ENCODE measurements around the gene RTN4RL1.
A peak's percentile ranks its signal among the peaks of the same experiment; 100 is the strongest.
"Not testable (repeated sequence)": the region's sequence is repeated elsewhere in the genome, so short reads cannot be mapped to it uniquely, and the experiment has no call there.

RTN4RL1 gene

GRCh38 chr17:1999557-2000251 lies 25.4 kb downstream of the RTN4RL1 start:
- peak; percentile 81 for FAIRE-seq

- FAIRE-seq, result no peak
Observed at GRCh38 chr17:1997927-1998742, 27.0 kb downstream of the RTN4RL1 start.

GRCh38 chr17:1997289-1997926 lies 27.7 kb downstream of the RTN4RL1 start:
- FAIRE-seq, result no peak

GRCh38 chr17:1996800-1997288 lies 28.3 kb downstream of the RTN4RL1 start:
- FAIRE-seq, result no peak

GRCh38 chr17:1995907-1996799 lies 29.0 kb downstream of the RTN4RL1 start:
- FAIRE-seq, result no peak

GRCh38 chr17:1995321-1995892 lies 29.7 kb downstream of the RTN4RL1 start:
- no peak for FAIRE-seq

- FAIRE-seq, result no peak
Observed at GRCh38 chr17:1994707-1995106, 30.4 kb downstream of the RTN4RL1 start.

GRCh38 chr17:1992541-1992940 lies 32.6 kb downstream of the RTN4RL1 start:
- FAIRE-seq, result no peak

- no peak for FAIRE-seq
Observed at GRCh38 chr17:1989135-1989534, 36.0 kb downstream of the RTN4RL1 start.

GRCh38 chr17:1986783-1987451 lies 38.2 kb downstream of the RTN4RL1 start:
- no peak for FAIRE-seq

- no peak for FAIRE-seq
Observed at GRCh38 chr17:1985686-1986085, 39.4 kb downstream of the RTN4RL1 start.

- no peak for FAIRE-seq
Observed at GRCh38 chr17:1985093-1985492, 40.0 kb downstream of the RTN4RL1 start.

GRCh38 chr17:1982793-1983366 lies 42.3 kb downstream of the RTN4RL1 start:
- not testable (repeated sequence) for FAIRE-seq

GRCh38 chr17:1980665-1981250 lies 44.4 kb downstream of the RTN4RL1 start:
- FAIRE-seq, result no peak

- FAIRE-seq, result no peak
Observed at GRCh38 chr17:1979182-1979985, 45.8 kb downstream of the RTN4RL1 start.

- FAIRE-seq, result no peak
Observed at GRCh38 chr17:1978396-1978949, 46.7 kb downstream of the RTN4RL1 start.

GRCh38 chr17:1977583-1978395 lies 47.3 kb downstream of the RTN4RL1 start:
- no peak for FAIRE-seq

GRCh38 chr17:1976683-1977064 lies 48.5 kb downstream of the RTN4RL1 start:
- no peak for FAIRE-seq
